GM18870 (cell line): ENCODE results near the gene CALN1.
"Not testable (repeated sequence)": the region's sequence is repeated elsewhere in the genome, so short reads cannot be mapped to it uniquely, and the experiment has no call there.

Source experiments
- ATAC-seq: cut with Tn5 transposase; IDR thresholded peaks from one replicate; pipeline ENCODE4 v1.9.1; 2021; ENCODE audit warnings: moderate library complexity; ENCODE audit not compliant: unreplicated experiment

CALN1 gene

GRCh38 chr7:72409638-72410015, 2.5 kb downstream of the CALN1 start:
- ATAC-seq, result no peak

- no peak for ATAC-seq
These were observed 3.0 kb downstream of the CALN1 start for GRCh38 chr7:72408966-72409637.

GRCh38 chr7:72406820-72407403, 5.2 kb downstream of the CALN1 start:
- no peak for ATAC-seq

GRCh38 chr7:72405871-72406270, 6.3 kb downstream of the CALN1 start:
- no peak for ATAC-seq

- peak; percentile 49 for ATAC-seq
These were observed 6.7 kb downstream of the CALN1 start for GRCh38 chr7:72405418-72405817.

- no peak for ATAC-seq
These were observed 7.4 kb downstream of the CALN1 start for GRCh38 chr7:72404743-72405142.

- peak; percentile 38 for ATAC-seq
These were observed 8.6 kb downstream of the CALN1 start for GRCh38 chr7:72403458-72404076.

- no peak for ATAC-seq
These were observed 18.1 kb downstream of the CALN1 start for GRCh38 chr7:72394016-72394415.

GRCh38 chr7:72391821-72392377, 20.2 kb downstream of the CALN1 start:
- ATAC-seq, result no peak

GRCh38 chr7:72386118-72386517, 26.0 kb downstream of the CALN1 start:
- ATAC-seq, result no peak

GRCh38 chr7:72362246-72362645, 49.9 kb downstream of the CALN1 start:
- no peak for ATAC-seq

- no peak for ATAC-seq
These were observed 66.9 kb downstream of the CALN1 start for GRCh38 chr7:72345208-72345727.

GRCh38 chr7:72343991-72344390, 68.1 kb downstream of the CALN1 start:
- ATAC-seq, result no peak

- ATAC-seq, result not testable (repeated sequence)
These were observed 68.8 kb downstream of the CALN1 start for GRCh38 chr7:72343354-72343753.

GRCh38 chr7:72337390-72338167, 74.6 kb downstream of the CALN1 start:
- ATAC-seq, result no peak

GRCh38 chr7:72336632-72337389, 75.3 kb downstream of the CALN1 start:
- no peak for ATAC-seq

GRCh38 chr7:72336382-72336631, 75.8 kb downstream of the CALN1 start:
- no peak for ATAC-seq

- no peak for ATAC-seq
These were observed 76.4 kb downstream of the CALN1 start for GRCh38 chr7:72335561-72336381.

- no peak for ATAC-seq
These were observed 77.4 kb downstream of the CALN1 start for GRCh38 chr7:72334698-72335097.

GRCh38 chr7:72334066-72334465, 78.1 kb downstream of the CALN1 start:
- ATAC-seq, result no peak
